Measurements from ENCODE around the gene PTH1R.

The PTH1R gene

DNA sequence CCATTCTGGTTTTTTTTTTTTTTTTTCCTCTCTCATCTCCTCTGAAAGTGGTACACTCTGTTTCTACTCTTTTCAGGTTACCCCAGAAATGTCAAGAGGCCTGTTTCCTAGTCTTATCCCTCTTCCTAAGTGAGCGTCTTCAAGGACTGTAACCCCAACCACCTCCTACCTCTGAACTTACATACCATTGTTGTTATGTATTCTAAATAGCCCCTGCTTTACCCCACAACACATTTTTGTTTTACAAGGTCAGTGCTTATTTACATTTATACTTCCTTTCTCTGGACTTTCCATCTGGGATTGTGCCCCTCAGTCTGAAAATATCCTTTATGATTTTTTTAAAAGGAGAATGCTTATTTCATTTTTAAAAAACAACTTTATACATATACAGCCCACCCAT is 38.8 kb downstream of the PTH1R start:
- TF ChIP-seq, protein P1, sequence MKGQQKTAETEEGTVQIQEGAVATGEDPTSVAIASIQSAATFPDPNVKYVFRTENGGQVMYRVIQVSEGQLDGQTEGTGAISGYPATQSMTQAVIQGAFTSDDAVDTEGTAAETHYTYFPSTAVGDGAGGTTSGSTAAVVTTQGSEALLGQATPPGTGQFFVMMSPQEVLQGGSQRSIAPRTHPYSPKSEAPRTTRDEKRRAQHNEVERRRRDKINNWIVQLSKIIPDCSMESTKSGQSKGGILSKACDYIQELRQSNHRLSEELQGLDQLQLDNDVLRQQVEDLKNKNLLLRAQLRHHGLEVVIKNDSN (IDR thresholded peaks at IDR 0.05), result no peak
- TF ChIP-seq ZBTB7A (IDR thresholded peaks at IDR 0.05; ENCODE audit: low read depth) (no peak), RAD21 (IDR thresholded peaks at IDR 0.05; ENCODE audit: low read depth) (no peak), TCF12 (IDR thresholded peaks at IDR 0.05; ENCODE audit: low read depth) (no peak), CEBPB (IDR thresholded peaks at IDR 0.05) (no peak)

DNA sequence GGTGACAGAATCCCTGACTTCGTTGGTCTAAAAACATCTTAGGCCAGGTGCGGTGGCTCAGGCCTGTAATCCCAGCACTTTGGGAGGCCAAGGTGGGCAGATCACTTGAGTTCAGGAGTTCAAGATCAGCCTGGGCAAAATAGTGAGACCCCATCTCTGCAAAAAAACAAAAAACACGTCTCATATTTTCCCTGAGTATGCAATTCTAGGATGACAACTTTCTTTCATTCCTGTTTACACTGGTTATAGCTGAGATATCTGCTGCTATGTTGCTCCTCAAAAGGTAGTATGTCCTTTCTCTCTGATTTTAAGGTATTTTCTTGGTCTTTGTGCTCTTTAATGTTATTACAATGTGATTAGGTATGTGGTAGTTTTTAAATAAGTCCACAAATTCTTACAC is 39.3 kb downstream of the PTH1R start:
- TF ChIP-seq YY1 (IDR thresholded peaks at IDR 0.05; ENCODE audit: low read depth) (no peak), ZBTB7A (IDR thresholded peaks at IDR 0.05; ENCODE audit: low read depth) (no peak), NFIC (IDR thresholded peaks at IDR 0.05) (no peak), FOXM1 (IDR thresholded peaks at IDR 0.05; ENCODE audit: borderline replicate concordance, low read depth) (no peak), TCF12 (IDR thresholded peaks at IDR 0.05; ENCODE audit: low read depth) (no peak)
- TF ChIP-seq, protein P1 (IDR thresholded peaks at IDR 0.05), result no peak
- TF ChIP-seq, protein P2, sequence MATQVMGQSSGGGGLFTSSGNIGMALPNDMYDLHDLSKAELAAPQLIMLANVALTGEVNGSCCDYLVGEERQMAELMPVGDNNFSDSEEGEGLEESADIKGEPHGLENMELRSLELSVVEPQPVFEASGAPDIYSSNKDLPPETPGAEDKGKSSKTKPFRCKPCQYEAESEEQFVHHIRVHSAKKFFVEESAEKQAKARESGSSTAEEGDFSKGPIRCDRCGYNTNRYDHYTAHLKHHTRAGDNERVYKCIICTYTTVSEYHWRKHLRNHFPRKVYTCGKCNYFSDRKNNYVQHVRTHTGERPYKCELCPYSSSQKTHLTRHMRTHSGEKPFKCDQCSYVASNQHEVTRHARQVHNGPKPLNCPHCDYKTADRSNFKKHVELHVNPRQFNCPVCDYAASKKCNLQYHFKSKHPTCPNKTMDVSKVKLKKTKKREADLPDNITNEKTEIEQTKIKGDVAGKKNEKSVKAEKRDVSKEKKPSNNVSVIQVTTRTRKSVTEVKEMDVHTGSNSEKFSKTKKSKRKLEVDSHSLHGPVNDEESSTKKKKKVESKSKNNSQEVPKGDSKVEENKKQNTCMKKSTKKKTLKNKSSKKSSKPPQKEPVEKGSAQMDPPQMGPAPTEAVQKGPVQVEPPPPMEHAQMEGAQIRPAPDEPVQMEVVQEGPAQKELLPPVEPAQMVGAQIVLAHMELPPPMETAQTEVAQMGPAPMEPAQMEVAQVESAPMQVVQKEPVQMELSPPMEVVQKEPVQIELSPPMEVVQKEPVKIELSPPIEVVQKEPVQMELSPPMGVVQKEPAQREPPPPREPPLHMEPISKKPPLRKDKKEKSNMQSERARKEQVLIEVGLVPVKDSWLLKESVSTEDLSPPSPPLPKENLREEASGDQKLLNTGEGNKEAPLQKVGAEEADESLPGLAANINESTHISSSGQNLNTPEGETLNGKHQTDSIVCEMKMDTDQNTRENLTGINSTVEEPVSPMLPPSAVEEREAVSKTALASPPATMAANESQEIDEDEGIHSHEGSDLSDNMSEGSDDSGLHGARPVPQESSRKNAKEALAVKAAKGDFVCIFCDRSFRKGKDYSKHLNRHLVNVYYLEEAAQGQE (IDR thresholded peaks at IDR 0.05; ENCODE audit: low read depth), result no peak

DNA sequence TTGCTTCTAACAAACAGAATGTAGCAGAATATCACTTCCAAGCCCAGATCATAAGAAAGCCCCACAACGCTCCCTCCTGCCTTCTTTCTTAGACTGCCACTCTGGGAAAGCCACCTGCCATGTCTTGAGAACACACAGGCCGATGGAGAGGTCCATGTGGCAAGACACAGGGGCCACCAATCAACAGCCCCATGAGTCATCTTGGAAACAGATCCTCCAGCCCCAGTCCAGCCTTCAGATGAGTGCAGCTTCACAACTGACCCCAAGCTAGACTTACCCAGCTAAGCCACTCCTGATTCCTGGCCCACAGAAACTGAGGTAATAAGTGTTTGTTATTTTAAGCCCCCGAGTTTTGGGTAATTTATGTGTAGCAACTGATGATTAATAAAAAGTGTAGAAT is 39.7 kb downstream of the PTH1R start:
- no peak for TF ChIP-seq NFIC (IDR thresholded peaks at IDR 0.05)
- TF ChIP-seq EP300 (IDR thresholded peaks at IDR 0.05; ENCODE audit: borderline replicate concordance), result no peak
- TF ChIP-seq, protein P1 (IDR thresholded peaks at IDR 0.05), result no peak
- TF ChIP-seq, protein P2 (IDR thresholded peaks at IDR 0.05; ENCODE audit: low read depth), result no peak
- TF ChIP-seq ZBTB7A (IDR thresholded peaks at IDR 0.05; ENCODE audit: low read depth), result no peak
- no peak for TF ChIP-seq RAD21 (IDR thresholded peaks at IDR 0.05; ENCODE audit: low read depth)
- TF ChIP-seq CREB1 (IDR thresholded peaks at IDR 0.05; ENCODE audit: low read depth), result no peak
- TF ChIP-seq, protein P3, sequence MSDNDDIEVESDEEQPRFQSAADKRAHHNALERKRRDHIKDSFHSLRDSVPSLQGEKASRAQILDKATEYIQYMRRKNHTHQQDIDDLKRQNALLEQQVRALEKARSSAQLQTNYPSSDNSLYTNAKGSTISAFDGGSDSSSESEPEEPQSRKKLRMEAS (IDR thresholded peaks at IDR 0.05), result no peak

DNA sequence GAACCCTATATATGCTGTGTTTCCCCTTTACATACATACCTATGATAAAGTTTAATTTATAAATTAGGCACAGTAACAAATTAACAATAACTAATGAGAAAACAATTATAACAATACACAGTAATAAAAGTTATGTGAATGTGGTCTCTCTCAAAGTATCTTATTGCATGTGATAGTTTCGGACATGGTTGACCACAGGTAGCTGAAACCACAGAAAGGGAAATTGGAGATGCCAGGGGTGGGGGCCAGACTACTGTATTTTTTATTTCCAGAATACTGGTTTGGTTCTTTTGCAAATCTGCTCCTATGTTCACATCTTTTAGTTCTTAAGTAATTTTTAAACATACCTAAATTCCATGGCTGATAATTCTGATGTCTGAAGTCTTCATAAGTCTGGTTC is 40.7 kb downstream of the PTH1R start:
- TF ChIP-seq ZBTB7A (IDR thresholded peaks at IDR 0.05; ENCODE audit: low read depth) (no peak), TAF1 (IDR thresholded peaks at IDR 0.05; ENCODE audit: low read depth) (no peak), CEBPB (IDR thresholded peaks at IDR 0.05) (no peak)

DNA sequence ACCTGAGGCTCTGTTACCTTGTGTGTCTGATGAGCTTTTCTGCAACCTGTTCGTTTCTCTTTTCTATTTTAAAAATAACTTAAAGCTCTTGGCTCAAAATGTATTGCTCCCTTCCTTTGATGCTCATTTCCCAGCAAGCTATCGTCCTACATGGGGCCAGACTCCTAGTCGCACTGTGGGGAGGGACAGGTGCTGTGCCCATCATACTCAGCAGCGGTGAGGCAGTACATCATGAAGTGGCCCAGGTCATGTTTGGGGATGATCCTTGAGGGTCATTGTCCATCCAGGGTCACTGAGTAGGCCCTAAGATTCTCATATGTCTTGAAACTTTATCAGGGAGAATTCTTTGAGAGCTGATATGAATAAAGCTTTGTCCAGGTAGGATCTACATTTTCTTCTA is 41.1 kb downstream of the PTH1R start:
- TF ChIP-seq NFIC (IDR thresholded peaks at IDR 0.05) (no peak), CREB1 (IDR thresholded peaks at IDR 0.05; ENCODE audit: low read depth) (no peak), TCF12 (IDR thresholded peaks at IDR 0.05; ENCODE audit: low read depth) (no peak), ZBTB7A (IDR thresholded peaks at IDR 0.05; ENCODE audit: low read depth) (no peak), EGR1 (IDR thresholded peaks at IDR 0.05) (no peak), TAF1 (IDR thresholded peaks at IDR 0.05; ENCODE audit: low read depth) (no peak), CEBPB (IDR thresholded peaks at IDR 0.05) (no peak)
- TF ChIP-seq, protein P2 (IDR thresholded peaks at IDR 0.05; ENCODE audit: low read depth), result no peak
- TF ChIP-seq, protein P3 (IDR thresholded peaks at IDR 0.05), result no peak
- TF ChIP-seq, protein P1 (IDR thresholded peaks at IDR 0.05), result no peak

Data from Ishikawa (cell line).